Left lung (tissue), 10 donors: ENCODE results near the gene RBM10. TPM values are rescaled to one million over a fixed set of nuclear protein-coding genes. Genes with fewer than 3 reads are reported as not detected.

Experiments
- ATAC-seq: fragments of 200-7000 bp; cut with Tn5 transposase; one replicate; pipeline ENCODE4 v1.9.1; 2020; ENCODE audit warnings: moderate library complexity
- DNase-seq, 4 donors: peaks; one replicate each; pipeline ENCODE4 v3.0.0-alpha.2; 2013 to 2020
- H3K27ac ChIP-seq, 2 donors: fragments of 200-600 bp; sonication (generic) in 1 of 2; one replicate each; pipeline versions ENCODE4 v1.5.0 to v1.8.0; 2020 to 2021
- H3K27me3 ChIP-seq, 2 donors: fragments of 200-600 bp; sonication (generic) in 1 of 2; one replicate each; pipeline versions ENCODE4 v1.5.0 to v1.8.0; 2020 to 2021
- H3K36me3 ChIP-seq, 2 donors: fragments of 200-600 bp; sonication (generic) in 1 of 2; one replicate each; pipeline versions ENCODE4 v1.5.0 to v1.8.0; 2020 to 2021
- H3K4me1 ChIP-seq, 2 donors: fragments of 200-600 bp; one replicate each; pipeline ENCODE4 v1.8.0; 2021
- H3K4me3 ChIP-seq, 2 donors: fragments of 200-600 bp; sonication (generic) in 1 of 2; one replicate each; pipeline versions ENCODE4 v1.5.0 to v1.8.0; 2020 to 2021; ENCODE audit warnings: mild to moderate bottlenecking in 1 of 2
- H3K9me3 ChIP-seq, 2 donors: fragments of 200-600 bp; sonication (generic) in 1 of 2; one replicate each; pipeline versions ENCODE4 v1.5.0 to v1.8.0; 2020 to 2021
- intact Hi-C, 2 donors: fragments of 100-400 bp; cut with DNase I; formaldehyde crosslinking; loops; one replicate each; pipeline versions ENCODE4 v1.11.2 to v1.14.2; 2022
- polyA plus RNA-seq, 6 donors: library from polyadenylated mRNA; unstranded; fragments of 120-200 nt; gene quantifications; one replicate each; pipeline ENCODE4 v1.2.1, GENCODE V29; 2013; ENCODE audit not compliant: insufficient read length in 6 of 6
- total RNA-seq, 2 donors: library from RNA; stranded (reverse); fragmentation: NEBNext Ultra II Directional; extraction: Animal tissue kit (Norgen Biotek cat#: 25700); gene quantifications; one replicate each; pipeline ENCODE4 v1.2.1, GENCODE V29; 2021
- TF ChIP-seq, protein P1 (sequence below), 2 donors: fragments of 200-600 bp; sonication (generic) in 1 of 2; IDR thresholded peaks; one replicate each; pipeline versions ENCODE4 v1.5.0 to v1.8.0; 2021; ENCODE audit warnings: antibody characterized with exemption in 2 of 2
- donor health status: DM: no; HTN: yes; CAD: no.
- donor health status: DM: no; HTN: no; CAD: no.

Gene RBM10
- total and polyA plus RNA-seq, 8 donors = 31.6 to 57.8 (median 51.0) TPM

DNA sequence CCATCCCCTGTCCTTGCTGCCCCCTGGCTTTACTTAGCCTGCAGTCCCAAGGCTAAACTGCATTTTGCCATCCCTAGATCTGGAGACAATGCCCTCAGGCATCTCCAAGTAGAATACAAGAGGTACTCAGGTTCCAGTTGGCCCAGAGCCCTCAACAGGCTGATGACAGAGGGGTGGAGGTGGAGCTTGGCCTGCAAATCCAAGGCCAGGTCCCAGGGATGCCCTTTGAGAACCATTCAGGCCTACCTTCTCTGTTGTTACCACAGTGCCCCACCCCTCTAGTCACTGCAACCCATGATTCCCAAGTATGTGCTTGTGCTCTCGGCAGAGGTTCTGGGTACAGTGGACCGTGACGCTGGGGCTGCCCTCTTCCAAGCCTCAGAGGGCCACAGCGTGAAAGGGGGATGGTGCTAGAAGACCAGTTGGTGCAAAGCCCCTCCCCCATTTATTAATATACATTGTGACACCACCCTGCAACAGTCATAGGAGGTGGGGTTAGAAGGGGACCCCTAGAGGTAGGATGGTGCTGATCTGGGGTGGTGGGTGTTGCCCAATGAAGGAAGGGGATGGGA is 42.2 kb downstream of the RBM10 start:
- peaks cover 0 to 4% of the 10 kb centered on the region in 2 donors for H3K27me3 ChIP-seq
- TF ChIP-seq, protein P1, sequence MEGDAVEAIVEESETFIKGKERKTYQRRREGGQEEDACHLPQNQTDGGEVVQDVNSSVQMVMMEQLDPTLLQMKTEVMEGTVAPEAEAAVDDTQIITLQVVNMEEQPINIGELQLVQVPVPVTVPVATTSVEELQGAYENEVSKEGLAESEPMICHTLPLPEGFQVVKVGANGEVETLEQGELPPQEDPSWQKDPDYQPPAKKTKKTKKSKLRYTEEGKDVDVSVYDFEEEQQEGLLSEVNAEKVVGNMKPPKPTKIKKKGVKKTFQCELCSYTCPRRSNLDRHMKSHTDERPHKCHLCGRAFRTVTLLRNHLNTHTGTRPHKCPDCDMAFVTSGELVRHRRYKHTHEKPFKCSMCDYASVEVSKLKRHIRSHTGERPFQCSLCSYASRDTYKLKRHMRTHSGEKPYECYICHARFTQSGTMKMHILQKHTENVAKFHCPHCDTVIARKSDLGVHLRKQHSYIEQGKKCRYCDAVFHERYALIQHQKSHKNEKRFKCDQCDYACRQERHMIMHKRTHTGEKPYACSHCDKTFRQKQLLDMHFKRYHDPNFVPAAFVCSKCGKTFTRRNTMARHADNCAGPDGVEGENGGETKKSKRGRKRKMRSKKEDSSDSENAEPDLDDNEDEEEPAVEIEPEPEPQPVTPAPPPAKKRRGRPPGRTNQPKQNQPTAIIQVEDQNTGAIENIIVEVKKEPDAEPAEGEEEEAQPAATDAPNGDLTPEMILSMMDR (IDR thresholded peaks at IDR 0.05) = no peak
- intact Hi-C loops = no loop called here

DNA sequence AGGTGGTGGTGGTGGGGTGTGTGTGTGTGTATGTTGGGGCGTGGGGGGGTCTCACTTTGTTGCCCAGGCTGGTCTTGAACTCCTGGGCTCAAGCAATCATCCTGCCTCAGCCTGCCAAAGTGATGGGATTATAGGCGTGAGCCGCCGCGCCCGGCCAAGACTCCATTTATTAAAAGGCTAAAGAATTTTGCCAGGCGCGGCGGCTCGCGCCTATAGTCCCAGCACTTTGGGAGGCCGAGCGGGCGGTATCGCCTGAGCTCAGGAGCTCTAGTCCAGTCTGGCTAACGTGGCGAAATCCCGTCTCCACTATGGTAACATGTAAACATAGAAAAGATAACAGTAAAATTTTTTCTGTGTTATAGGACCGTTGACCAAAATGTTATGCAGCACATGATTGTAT is 44.9 kb downstream of the RBM10 start:
- TF ChIP-seq, protein P1 (IDR thresholded peaks at IDR 0.05) = no peak
- intact Hi-C loops = loop anchor here in 1 of 2 donors (5.0 to 10.0 kb wide), 2 partner anchors 192 to 335 kb away; no protein-coding TSS in a partner anchor
- H3K4me1 ChIP-seq = peaks cover 6 to 21% of the 10 kb centered on the region in 2 donors
- ATAC-seq (no peak), DNase-seq (no peak)
- no peaks in the 10 kb centered on the region for H3K9me3 ChIP-seq
- H3K36me3 ChIP-seq = peaks cover 0 to 24% of the 10 kb centered on the region in 2 donors
- no peak overlapping the region for H3K4me3 ChIP-seq
- no peak overlapping the region for H3K27ac ChIP-seq
- no peaks in the 10 kb centered on the region for H3K27me3 ChIP-seq

More for the DNA sequence above, 42.2 kb downstream of the RBM10 start:
- ATAC-seq = no peak
- Histone ChIP-seq H3K36me3 (peaks cover 0 to 51% of the 10 kb centered on the region in 2 donors), H3K4me1 (peaks cover 0 to 9% of the 10 kb centered on the region in 2 donors), H3K27ac (no peak overlapping the region), H3K9me3 (no peaks in the 10 kb centered on the region), H3K4me3 (no peak overlapping the region)
- DNase-seq = no peak

DNA sequence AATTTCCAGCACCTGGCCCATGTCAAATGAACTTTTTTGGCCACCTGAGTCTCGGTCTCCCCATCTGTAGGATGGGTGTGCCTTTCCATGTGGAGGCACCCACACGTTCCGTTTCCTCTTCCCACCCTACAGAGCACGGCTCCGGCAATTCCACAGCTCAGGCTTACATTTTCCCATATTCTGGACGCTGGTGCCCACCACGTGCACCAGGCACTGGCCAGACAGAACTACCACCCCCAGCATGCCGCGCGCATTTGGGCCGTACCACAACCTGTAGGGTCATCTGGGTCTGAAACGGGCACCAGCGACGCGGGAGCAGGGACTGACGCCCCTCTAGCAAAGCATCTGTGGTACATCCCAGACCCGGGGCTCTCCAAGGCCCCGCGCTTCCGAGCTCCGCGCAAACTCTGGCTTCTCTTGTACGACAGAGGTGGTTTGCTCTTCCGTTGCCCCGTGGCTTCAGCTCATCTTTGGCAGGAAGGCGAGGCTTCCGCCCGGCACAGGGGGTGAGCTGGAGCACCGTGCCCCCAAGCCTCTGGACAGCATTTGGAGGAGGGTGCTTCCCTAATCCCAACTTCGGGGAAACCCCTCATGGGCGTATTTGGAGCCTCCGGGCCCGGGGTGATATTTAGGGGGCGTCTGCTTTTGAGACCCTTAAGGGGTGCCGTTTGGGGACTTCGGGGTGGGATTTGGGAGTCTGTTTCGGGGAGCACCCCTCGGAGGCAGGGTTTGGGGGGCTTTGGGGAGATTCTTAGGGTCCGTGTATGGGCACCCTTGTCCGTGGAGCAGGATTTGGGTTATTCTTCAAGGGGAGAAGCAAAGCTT is 45.6 kb downstream of the RBM10 start:
- H3K4me3 ChIP-seq = peak overlapping the region; percentile 35 to 56
- peak overlapping the region; percentile 13 to 50 for H3K27ac ChIP-seq
- intact Hi-C loops = loop anchor here in 1 of 2 donors (5.0 to 10.0 kb wide), 2 partner anchors 192 to 334 kb away; no protein-coding TSS in a partner anchor
- H3K27me3 ChIP-seq = no peaks in the 10 kb centered on the region
- TF ChIP-seq, protein P1 (IDR thresholded peaks at IDR 0.05) = no peak
- no peaks in the 10 kb centered on the region for H3K9me3 ChIP-seq
- DNase-seq (peak; percentile 75 to 91 (median 90)), ATAC-seq (peak; percentile 83)
- peaks cover 9 to 28% of the 10 kb centered on the region in 2 donors for H3K4me1 ChIP-seq
- peaks cover 0 to 17% of the 10 kb centered on the region in 2 donors for H3K36me3 ChIP-seq

DNA sequence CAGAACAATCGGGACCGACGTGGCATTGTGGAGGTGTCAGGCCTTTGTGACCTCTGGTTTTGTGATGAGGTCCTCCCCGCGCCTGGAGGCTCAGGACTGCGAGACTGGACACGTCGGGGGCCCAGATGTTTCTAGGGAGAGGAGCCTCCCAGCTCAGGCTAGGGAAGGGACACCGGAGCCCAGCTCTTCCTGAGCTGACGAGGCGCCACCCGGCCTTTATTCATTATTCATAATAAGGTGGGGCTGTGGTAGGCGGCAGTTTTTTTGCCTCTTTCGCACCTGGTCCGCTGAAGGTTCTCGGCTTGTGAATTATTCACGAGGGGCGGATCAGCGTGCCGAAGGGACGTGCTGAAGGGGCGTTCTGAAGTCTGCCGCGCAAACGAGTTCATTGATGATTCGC is 46.3 kb downstream of the RBM10 start:
- TF ChIP-seq, protein P1 (IDR thresholded peaks at IDR 0.05) = no peak
- Histone ChIP-seq H3K4me3 (peak overlapping the region; percentile 35 to 56), H3K4me1 (peaks cover 15 to 35% of the 10 kb centered on the region in 2 donors), H3K9me3 (no peaks in the 10 kb centered on the region), H3K36me3 (peaks cover 0 to 10% of the 10 kb centered on the region in 2 donors), H3K27me3 (no peaks in the 10 kb centered on the region), H3K27ac (peak overlapping the region; percentile 13 to 50)
- intact Hi-C loops = loop anchor here in 1 of 2 donors (5.0 to 10.0 kb wide), 2 partner anchors 191 to 333 kb away; no protein-coding TSS in a partner anchor
- no peak for DNase-seq
- ATAC-seq = peak; percentile 22
